HG03571 (cell line): ENCODE results near the gene MAPKBP1.

Source experiments
- ATAC-seq: cut with Tn5 transposase; IDR thresholded peaks from one replicate; pipeline ENCODE4 v1.9.1; 2021; ENCODE audit not compliant: unreplicated experiment

The MAPKBP1 gene

DNA sequence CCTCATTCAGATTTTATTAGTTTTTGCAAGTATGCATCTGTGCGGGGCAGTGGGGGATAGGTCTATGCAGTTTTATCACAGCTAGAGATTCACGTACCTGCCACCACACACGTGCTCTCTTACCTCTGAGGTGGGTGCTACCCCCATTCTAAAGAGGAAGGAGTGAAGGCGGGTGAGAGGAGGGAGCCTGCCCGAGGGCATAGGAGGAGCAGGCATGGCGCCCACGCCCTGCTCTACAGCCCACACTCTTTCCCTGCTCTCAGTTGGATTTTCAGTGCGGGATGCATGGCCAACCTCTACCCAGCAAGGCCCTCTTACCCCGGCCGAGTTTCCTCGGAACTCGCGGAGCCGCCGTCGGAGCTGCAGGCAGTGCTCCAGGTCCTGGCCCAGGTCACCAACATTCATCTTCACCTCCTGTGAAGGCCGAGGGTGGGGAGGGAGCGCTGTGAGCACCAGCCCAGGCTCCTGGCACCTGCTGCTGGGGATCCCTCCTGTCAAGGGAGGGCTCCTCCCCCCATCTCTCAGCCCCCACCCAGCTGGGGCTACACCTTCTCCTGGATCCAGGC lies 91.3 kb downstream of the MAPKBP1 start:
- ATAC-seq = no peak

DNA sequence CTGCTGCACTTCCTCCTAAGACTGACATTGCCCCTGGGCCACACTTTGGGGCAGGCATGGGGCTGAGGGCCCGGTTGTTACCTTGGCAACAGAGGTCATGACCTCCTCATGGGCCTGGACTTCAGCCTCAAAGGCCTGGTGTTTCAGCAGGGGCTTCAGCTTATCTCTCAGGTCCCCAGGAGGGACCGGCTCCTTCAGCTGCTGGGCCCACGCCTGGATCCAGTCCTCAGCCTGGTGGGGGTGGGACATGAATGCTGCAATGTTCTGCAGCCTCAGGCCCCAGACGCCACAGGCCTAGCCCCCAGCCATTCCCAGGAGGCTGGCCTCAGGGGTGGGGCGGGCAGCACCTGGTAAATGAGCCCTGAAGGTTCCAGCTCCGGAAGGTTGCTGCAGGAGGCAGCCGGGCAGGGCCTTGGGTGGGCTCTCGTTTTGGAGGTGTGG lies 92.0 kb downstream of the MAPKBP1 start:
- ATAC-seq = no peak

DNA sequence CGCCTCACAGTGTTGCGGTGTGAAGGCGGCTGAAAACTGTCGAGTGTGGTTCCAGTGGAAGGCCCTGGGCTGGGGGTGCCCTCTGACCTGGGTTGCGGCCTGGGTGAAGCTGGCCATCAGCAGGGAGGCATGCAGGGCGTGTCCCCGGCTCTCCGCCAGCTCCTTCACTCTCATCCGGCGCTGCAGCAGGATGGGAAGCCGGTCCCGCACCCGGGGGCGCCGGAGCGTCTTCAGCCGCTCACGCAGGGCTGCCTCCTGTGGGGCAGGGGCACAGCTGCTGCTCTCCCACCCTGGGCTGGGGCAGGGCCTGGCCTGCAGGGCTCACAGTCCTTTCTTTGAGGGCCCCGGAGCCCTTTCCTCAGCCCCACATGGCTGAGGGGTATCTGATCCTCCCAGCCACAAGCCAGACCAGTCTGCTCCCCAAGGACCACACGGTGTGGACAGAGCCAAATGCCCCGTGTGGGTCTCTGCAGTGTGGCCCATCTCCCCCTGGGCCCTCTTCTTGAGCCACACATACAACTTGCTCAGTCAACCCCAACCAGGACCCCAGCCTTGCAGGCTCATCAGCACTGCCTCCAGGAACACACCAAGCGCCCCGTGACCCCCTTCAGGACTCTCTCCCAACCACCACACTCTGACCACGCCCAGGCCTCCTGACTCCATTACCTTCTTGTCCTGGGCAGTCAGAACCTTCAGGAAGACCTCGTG lies 92.7 kb downstream of the MAPKBP1 start:
- no peak for ATAC-seq

DNA sequence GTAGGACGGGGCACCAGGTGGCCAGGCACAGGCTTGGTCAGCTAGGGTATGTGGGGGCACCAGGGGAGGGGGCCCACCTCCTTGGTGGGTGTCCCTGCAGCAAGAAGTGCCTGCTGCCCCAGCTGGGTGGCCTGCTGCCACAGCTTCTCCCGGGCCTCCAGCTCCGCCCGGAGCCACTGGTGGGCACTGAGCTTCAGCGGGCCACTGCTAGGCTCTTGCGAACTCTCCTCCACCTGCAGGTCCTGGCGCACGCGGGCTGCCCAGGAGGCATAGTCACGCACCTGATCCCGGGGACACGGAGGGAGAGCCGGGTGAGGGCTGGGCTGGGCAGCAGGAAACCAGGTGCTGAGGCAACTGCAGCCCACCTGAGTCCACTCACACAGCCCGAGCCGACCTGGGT lies 94.0 kb downstream of the MAPKBP1 start:
- ATAC-seq = no peak

DNA sequence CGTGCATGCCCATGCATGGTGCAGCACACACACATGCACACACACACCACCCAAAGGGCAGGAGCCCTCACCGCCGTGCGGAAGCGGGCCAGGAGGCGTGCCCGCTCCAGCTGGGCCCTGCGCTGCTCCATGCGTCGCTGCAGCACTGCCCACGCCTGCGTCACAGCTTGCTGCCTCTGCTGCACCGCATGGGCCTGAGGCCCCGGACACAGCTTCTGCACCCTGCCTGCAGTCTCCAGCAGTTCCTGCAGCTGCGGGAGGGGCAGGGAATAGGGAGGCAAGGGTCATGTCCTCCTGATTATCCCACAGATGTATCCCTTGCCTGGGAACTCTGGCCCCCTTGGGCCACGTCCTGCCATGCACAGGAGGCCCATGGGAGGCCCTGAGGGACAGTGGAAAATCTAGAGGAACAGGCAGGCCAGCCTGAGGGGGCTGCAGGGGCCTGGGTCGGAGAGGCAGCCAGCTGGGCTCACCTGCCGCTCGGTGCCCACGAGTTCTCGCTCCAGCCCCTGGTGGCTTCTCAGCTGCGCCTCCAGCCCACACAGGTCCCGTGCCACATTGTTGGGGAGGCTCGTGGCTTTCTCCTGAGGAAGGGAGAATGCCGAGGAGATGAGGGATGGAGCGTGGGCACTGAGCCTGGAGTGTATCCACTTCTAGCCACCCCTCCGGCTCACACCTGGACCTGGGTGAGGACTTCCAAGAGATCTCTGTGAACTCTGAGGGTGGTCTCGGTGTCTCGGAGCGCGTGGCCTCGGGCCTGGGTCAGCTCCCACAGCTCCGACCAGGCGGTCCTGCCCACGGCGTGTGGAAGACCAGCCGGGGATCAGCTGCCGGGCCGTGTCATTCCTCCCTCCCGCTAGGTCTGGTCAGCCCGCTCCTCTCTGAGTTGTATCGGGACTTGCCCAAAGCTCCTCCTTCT lies 95.7 kb downstream of the MAPKBP1 start:
- no peak for ATAC-seq

DNA sequence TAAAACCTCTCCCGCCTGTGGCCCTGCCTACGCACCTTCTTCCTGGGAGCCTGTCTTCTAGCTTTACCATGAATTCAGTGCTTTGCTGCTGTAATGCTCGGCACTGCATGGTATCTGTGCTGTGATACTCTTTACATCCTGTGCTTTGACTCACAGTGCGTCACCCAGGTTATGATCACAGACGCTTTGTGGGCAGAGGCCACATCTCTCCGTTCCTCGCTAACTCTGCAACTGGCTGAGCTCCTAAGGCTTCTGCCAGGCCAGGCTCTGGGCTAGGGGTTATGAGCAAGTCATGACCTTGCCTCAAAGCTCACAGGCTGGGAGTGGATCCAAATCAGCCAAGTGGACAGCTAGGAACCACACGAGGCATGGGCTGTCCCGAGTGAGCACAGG lies 96.4 kb downstream of the MAPKBP1 start:
- no peak for ATAC-seq

DNA sequence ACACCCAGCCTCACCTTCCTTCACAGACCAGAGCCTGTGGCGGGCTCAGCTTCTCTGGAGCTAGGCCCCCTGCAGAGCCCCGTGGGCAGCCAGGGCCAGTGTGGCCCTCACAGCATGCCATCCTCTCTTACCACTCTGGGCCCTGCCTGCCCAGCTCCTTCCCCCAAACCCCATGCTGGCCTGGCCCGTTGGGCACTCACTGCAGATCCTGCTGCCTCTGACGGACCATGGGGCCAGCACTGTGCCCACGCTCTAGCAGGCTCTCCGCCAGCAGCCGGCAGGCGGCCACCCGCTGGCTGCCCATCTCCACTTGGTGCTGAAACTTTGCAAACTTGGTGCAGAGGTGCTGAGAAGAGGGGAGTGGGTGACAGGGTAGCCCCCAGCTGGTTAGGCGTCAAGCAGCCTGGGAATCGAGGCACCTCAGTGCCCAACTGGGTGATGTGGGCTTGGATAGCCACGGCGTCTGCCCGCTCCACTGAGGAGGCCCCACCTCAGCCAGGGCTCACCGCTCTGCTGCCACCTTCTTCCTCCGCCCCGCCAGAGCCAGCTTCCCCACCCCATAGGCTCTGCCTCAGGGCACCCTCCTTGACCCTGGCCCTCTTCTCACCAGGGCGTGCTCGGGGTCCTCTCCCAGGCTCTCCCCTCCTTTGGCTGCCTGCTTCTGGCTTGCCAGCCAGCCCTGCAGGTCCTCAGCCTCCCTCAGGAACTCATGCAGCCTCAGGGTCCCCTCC lies 97.1 kb downstream of the MAPKBP1 start:
- ATAC-seq = no peak

DNA sequence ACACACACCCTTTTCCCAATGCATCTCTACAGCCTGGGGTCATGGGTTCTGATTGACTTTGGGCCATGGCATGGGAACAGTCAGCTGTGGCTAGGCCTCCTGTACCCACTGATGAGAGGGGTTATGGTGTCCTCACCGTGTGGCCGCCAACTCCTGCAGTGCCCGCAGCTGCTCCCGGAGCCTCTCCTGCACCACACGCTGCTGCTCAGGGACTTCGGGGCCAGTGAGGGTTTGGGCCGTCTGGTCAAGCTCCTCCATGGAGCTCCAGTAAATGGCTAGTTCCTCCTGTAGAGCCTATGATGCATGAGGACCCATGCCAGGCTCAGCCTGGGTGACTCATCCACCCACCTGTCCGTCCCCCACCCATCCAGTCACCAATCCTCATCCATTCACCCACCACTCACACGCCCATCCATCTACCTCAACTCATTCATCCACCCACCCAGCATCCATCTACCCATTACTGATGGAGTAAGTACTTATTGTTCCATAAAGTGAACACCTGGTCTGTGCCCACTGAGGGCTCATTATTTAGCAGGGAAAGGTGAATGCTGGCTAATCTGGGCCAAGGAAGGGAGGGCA lies 98.0 kb downstream of the MAPKBP1 start:
- ATAC-seq = no peak

DNA sequence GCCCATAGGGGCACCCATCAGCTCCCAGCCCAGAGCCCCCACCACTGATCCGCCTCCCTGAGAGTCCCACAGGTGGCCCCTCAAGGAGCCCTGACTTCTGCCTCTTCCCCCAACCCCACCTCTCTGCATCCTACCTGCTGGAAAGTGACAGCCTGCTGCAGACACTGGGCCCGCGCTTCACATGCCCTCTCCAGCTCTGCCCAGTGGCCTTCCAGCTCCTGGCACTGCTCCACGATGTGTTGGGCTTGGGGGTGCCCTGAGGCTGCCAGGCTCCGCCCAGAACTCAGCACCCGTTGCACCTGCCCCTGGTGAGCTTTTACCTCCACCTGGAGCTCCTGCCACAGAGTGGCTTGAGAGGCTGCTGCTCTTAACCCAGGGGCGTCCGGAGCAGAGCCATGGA lies 99.4 kb downstream of the MAPKBP1 start:
- ATAC-seq = no peak

DNA sequence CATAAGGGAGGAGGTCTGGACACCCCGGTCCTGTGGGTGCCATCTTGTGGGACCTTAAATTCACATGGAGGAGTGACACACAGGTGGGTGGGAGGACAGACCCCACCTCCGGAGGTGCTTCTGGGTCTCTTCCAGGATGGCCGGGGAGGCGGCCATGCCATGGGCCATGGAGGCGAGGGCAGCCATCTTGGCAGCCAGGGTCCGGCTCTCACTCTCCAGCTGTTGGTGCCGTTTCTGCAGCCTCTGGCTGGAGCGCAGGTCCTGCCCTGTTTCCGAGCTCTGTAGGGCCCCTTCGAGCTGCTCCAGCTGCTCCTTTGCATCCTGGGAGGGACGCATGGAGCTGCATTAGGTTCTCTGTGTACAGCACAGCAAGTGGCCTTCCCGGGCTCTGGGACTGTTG lies 100.5 kb downstream of the MAPKBP1 start:
- ATAC-seq = no peak

DNA sequence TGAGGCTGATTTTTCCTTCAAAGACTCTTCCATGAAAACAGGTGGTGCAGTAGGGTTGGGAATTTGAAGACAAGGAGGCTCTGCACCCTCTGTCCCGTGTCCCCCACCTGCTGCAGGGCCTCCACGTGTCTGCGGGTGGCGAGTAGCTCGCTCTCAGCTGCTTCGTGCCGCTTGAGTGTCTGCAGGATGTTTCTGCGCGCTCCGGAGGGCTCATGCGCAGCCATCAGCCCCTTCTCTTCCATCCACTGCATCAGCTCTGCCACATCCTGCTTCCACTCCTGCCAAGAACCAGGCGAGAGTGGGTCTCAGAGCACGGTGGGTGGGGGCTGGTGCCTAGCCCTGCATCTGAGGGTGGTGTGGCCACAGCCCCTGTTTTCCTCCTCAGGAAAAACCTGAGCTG lies 101.7 kb downstream of the MAPKBP1 start:
- ATAC-seq = no peak

DNA sequence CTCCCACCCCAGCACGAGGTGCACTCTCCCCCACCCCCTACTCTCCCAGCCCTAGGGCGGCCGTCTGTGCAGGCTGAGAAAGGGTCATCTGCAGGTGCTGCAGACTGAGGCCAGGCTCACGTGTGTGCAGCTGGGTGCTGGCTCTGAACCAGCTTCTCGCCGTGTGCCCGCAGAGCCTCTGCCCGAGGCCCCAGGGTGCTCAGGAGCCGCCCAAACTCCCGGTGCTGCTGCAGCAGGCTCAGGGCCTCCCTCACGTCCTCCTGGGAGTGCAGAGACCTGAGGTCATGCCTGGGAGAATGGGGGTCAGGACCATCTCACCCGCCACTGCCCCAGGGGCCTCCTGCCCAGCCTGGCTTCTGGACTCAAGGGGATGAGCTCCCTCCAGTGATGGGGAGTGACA lies 102.4 kb downstream of the MAPKBP1 start:
- no peak for ATAC-seq
